ENCODE measurements around the gene KIRREL3. TPM values are rescaled to one million over a fixed set of nuclear protein-coding genes. Genes with fewer than 3 reads are reported as not detected.

KIRREL3 gene
- polyA plus RNA-seq, 1 donor (not counting 4 experiments of a cell fraction or from before 2014, with no cell fraction given), result 0.04 TPM

- Histone ChIP-seq H3K27ac (ENCODE audit: control insufficient read depth, insufficient read depth, low read length) (no peak overlapping the region), H3K9me1 (ENCODE audit: control insufficient read depth, extremely low read depth, insufficient read depth, low read length) (no peaks in the 10 kb centered on the region), H3K36me3 (ENCODE audit: control insufficient read depth in 2 of 2, extremely low read depth in 1 of 2, insufficient read depth in 2 of 2, low read length in 2 of 2) (no peaks in the 10 kb centered on the region), H3K9ac (ENCODE audit: control insufficient read depth, extremely low read depth, insufficient read depth, low read length) (no peak overlapping the region), H3K4me1 (ENCODE audit: control insufficient read depth, extremely low read depth, insufficient read depth, low read length) (no peaks in the 10 kb centered on the region), H3K9me3 (ENCODE audit: control insufficient read depth, low read depth, low read length) (no peaks in the 10 kb centered on the region), H3K27me3 (ENCODE audit: control insufficient read depth, extremely low read depth, insufficient read depth, low read length) (no peaks in the 10 kb centered on the region), H4K20me1 (ENCODE audit: control insufficient read depth, extremely low read depth, insufficient read depth, low read length) (no peaks in the 10 kb centered on the region), H3K79me2 (ENCODE audit: control insufficient read depth, insufficient read depth, low read length) (no peaks in the 10 kb centered on the region), H2AFZ (ENCODE audit: control insufficient read depth, low read length) (no peak overlapping the region), H3K4me3 (ENCODE audit: control insufficient read depth in 2 of 3, extremely low read depth in 1 of 3, insufficient read depth in 2 of 3, low read depth in 1 of 3, low read length in 3 of 3) (no peak overlapping the region), H3K4me2 (ENCODE audit: control insufficient read depth, extremely low read depth, insufficient read depth, low read depth, low read length) (no peak overlapping the region)
- TF ChIP-seq EZH2 (IDR thresholded peaks at IDR 0.05; ENCODE audit: low read length), result no peak
- TF ChIP-seq, protein P1, sequence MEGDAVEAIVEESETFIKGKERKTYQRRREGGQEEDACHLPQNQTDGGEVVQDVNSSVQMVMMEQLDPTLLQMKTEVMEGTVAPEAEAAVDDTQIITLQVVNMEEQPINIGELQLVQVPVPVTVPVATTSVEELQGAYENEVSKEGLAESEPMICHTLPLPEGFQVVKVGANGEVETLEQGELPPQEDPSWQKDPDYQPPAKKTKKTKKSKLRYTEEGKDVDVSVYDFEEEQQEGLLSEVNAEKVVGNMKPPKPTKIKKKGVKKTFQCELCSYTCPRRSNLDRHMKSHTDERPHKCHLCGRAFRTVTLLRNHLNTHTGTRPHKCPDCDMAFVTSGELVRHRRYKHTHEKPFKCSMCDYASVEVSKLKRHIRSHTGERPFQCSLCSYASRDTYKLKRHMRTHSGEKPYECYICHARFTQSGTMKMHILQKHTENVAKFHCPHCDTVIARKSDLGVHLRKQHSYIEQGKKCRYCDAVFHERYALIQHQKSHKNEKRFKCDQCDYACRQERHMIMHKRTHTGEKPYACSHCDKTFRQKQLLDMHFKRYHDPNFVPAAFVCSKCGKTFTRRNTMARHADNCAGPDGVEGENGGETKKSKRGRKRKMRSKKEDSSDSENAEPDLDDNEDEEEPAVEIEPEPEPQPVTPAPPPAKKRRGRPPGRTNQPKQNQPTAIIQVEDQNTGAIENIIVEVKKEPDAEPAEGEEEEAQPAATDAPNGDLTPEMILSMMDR (optimal IDR thresholded peaks at IDR 0.05 in 1 of 3, IDR thresholded peaks at IDR 0.05 in 1 of 3, conservative IDR thresholded peaks at IDR 0.05 in 1 of 3; ENCODE audit: extremely low read depth in 1 of 3, insufficient read depth in 2 of 3, low read length in 3 of 3), result no peak
- dilution Hi-C loops (cut with MboI; ENCODE audit: extremely low pct_ligation_motif_present, low sequenced_read_pairs), result no loop called here
- FAIRE-seq (no peak), DNase-seq (ENCODE audit: low read depth, low spot score) (no peak)
Observed at GRCh38 chr11:126732981-126733380, 267.6 kb downstream of the KIRREL3 start.

GRCh38 chr11:126731576-126732142 is 268.9 kb downstream of the KIRREL3 start:
- H3K27me3 ChIP-seq (ENCODE audit: control insufficient read depth, extremely low read depth, insufficient read depth, low read length), result no peaks in the 10 kb centered on the region
- H3K4me3 ChIP-seq (ENCODE audit: control insufficient read depth in 2 of 3, extremely low read depth in 1 of 3, insufficient read depth in 2 of 3, low read depth in 1 of 3, low read length in 3 of 3), result no peak overlapping the region
- H3K36me3 ChIP-seq (ENCODE audit: control insufficient read depth in 2 of 2, extremely low read depth in 1 of 2, insufficient read depth in 2 of 2, low read length in 2 of 2), result no peaks in the 10 kb centered on the region
- DNase-seq (ENCODE audit: low read depth, low spot score) (no peak), FAIRE-seq (no peak)
- H2AFZ ChIP-seq (ENCODE audit: control insufficient read depth, low read length), result no peak overlapping the region
- no peaks in the 10 kb centered on the region for H3K9me1 ChIP-seq (ENCODE audit: control insufficient read depth, extremely low read depth, insufficient read depth, low read length)
- H4K20me1 ChIP-seq (ENCODE audit: control insufficient read depth, extremely low read depth, insufficient read depth, low read length), result no peaks in the 10 kb centered on the region
- no peaks in the 10 kb centered on the region for H3K4me1 ChIP-seq (ENCODE audit: control insufficient read depth, extremely low read depth, insufficient read depth, low read length)
- TF ChIP-seq, protein P1 (optimal IDR thresholded peaks at IDR 0.05 in 1 of 3, IDR thresholded peaks at IDR 0.05 in 1 of 3, conservative IDR thresholded peaks at IDR 0.05 in 1 of 3; ENCODE audit: extremely low read depth in 1 of 3, insufficient read depth in 2 of 3, low read length in 3 of 3), result no peak
- TF ChIP-seq EZH2 (IDR thresholded peaks at IDR 0.05; ENCODE audit: low read length), result no peak
- no peaks in the 10 kb centered on the region for H3K9me3 ChIP-seq (ENCODE audit: control insufficient read depth, low read depth, low read length)
- dilution Hi-C loops (cut with MboI; ENCODE audit: extremely low pct_ligation_motif_present, low sequenced_read_pairs), result no loop called here
- no peak overlapping the region for H3K9ac ChIP-seq (ENCODE audit: control insufficient read depth, extremely low read depth, insufficient read depth, low read length)
- no peak overlapping the region for H3K27ac ChIP-seq (ENCODE audit: control insufficient read depth, insufficient read depth, low read length)
- no peak overlapping the region for H3K4me2 ChIP-seq (ENCODE audit: control insufficient read depth, extremely low read depth, insufficient read depth, low read depth, low read length)
- no peaks in the 10 kb centered on the region for H3K79me2 ChIP-seq (ENCODE audit: control insufficient read depth, insufficient read depth, low read length)
